Neuron (in vitro differentiated cells): ENCODE measurements around the gene HCCS.
A peak's percentile ranks its signal among the peaks of the same experiment; 100 is the strongest.
"Not testable (repeated sequence)": the region's sequence is repeated elsewhere in the genome, so short reads cannot be mapped to it uniquely, and the experiment has no call there.

Experiments used
- H2AFZ ChIP-seq: one replicate; pipeline ENCODE4 v1.6.1; 2013; ENCODE audit warnings: low read depth, mild to moderate bottlenecking, inconsistent platforms, low read length, moderate library complexity
- H3K27me3 ChIP-seq: one replicate; pipeline ENCODE4 v1.6.1; 2013; ENCODE audit warnings: low read length; ENCODE audit not compliant: insufficient read depth
- H3K36me3 ChIP-seq: one replicate; pipeline ENCODE4 v1.6.1; 2013; ENCODE audit warnings: low read length; ENCODE audit not compliant: insufficient read depth
- H3K4me1 ChIP-seq: one replicate; pipeline ENCODE4 v1.6.1; 2013; ENCODE audit warnings: low read length; ENCODE audit not compliant: insufficient read depth
- H3K4me3 ChIP-seq: 2 replicates; pipeline ENCODE4 v1.5.1; 2013; ENCODE audit warnings: mild to moderate bottlenecking, low read length, moderate library complexity
- H3K9me3 ChIP-seq: one replicate; pipeline ENCODE4 v1.6.1; 2013; ENCODE audit warnings: low read length

The HCCS gene

DNA sequence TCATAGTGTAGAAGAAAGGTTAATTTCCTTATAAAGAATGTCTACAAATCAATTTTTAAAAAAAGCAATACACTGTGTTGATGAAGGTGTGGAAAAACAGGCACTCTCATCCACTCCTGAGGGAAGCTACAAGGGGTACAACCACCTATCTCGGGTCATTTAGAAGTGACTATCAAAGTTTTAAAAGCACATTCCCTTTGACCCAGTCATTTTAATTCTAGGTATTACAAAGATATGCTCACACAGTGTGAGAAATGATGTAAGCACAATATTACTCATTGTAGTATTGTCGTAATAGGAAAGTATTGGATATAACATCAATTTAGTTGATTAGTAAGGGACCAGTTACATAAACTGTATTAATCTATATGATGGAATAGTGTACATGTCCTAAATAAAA, 7.4 kb upstream of the HCCS start:
- H3K4me3 ChIP-seq: no peak overlapping the region
- H2AFZ ChIP-seq: no peak overlapping the region
- no peaks in the 10 kb centered on the region for H3K27me3 ChIP-seq
- H3K36me3 ChIP-seq: no peaks in the 10 kb centered on the region
- peaks cover 2% of the 10 kb centered on the region for H3K4me1 ChIP-seq
- no peaks in the 10 kb centered on the region for H3K9me3 ChIP-seq

- H3K36me3 ChIP-seq: no peaks in the 10 kb centered on the region
- no peak overlapping the region for H2AFZ ChIP-seq
- no peaks in the 10 kb centered on the region for H3K9me3 ChIP-seq
- H3K4me1 ChIP-seq: peaks cover 2% of the 10 kb centered on the region
- no peak overlapping the region for H3K4me3 ChIP-seq
- H3K27me3 ChIP-seq: no peaks in the 10 kb centered on the region
Observed at GRCh38 chrX:11105080-11105479, 6.1 kb upstream of the HCCS start.

DNA sequence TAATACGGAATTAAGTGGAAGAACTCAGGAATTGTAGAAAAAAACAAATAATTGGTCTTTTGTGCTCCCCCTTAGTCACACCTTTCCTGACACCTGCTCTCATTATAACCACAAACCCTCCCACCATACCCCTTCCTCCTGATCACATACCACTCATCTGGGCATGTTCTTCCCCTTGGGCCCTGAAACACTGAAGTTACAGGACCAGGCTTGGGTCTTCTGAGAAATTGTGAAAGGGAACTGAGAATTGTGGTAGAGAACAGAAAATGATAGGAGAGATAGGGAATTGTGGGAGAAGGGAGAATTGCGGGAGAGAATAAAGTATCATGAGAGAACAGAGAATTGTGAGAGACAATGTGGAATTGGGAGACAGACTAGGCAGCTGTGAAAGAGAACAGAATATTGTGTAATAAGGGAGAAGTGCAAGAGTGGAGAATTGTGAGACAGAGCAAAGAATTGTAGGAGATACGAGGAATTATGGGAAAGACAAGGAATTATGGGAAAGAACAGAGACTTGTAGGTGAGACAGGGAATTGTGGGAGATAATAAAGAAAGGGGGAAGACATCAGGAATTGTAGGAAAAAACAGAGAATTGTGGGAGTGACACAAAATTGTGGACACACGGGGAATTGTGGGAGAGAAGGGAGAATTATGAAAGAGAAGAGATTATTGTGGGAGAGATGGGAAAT, 2.7 kb upstream of the HCCS start:
- Histone ChIP-seq H3K4me1 (peaks cover 6% of the 10 kb centered on the region), H3K9me3 (no peaks in the 10 kb centered on the region), H3K36me3 (no peaks in the 10 kb centered on the region), H3K27me3 (no peaks in the 10 kb centered on the region), H3K4me3 (no peak overlapping the region), H2AFZ (no peak overlapping the region)

DNA sequence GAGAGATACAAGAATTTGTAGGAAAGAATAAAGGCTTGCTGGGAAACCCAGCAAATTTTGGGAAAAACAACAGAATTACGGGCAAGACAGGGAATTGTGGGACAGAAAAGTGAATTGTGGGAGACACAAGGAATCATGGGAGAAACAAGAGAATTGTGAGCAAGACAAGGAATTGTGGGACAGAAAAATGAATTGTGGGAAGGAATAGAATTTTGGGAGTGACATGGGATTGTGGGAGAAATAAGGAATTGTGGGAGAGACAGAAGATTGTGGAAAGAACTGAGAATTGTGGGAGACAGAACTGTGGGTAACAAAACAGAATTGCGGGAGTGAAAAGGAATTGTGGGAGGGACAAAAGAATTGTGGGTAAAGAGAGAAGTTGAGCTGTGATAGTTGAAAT, 1.2 kb upstream of the HCCS start:
- Histone ChIP-seq H3K4me1 (peaks cover 6% of the 10 kb centered on the region), H3K9me3 (no peaks in the 10 kb centered on the region), H2AFZ (no peak overlapping the region), H3K36me3 (peaks cover 5% of the 10 kb centered on the region), H3K4me3 (peak overlapping the region; percentile 57), H3K27me3 (no peaks in the 10 kb centered on the region)

GRCh38 chrX:11111947-11112346, 815 bp downstream of the HCCS start:
- Histone ChIP-seq H2AFZ (no peak overlapping the region), H3K4me1 (peaks cover 6% of the 10 kb centered on the region), H3K27me3 (no peaks in the 10 kb centered on the region)

GRCh38 chrX:11113731-11114130, 2.6 kb downstream of the HCCS start:
- Histone ChIP-seq H3K36me3 (peaks cover 40% of the 10 kb centered on the region), H3K4me3 (no peak overlapping the region), H3K9me3 (no peaks in the 10 kb centered on the region), H2AFZ (no peak overlapping the region), H3K4me1 (peaks cover 6% of the 10 kb centered on the region), H3K27me3 (no peaks in the 10 kb centered on the region)

More at GRCh38 chrX:11111947-11112346, 815 bp downstream of the HCCS start:
- H3K4me3 ChIP-seq: peak overlapping the region; percentile 57
- peaks cover 24% of the 10 kb centered on the region for H3K36me3 ChIP-seq
- no peaks in the 10 kb centered on the region for H3K9me3 ChIP-seq

GRCh38 chrX:11117745-11118144, 6.6 kb downstream of the HCCS start:
- no peak overlapping the region for H2AFZ ChIP-seq
- no peak overlapping the region for H3K4me3 ChIP-seq
- peaks cover 71% of the 10 kb centered on the region for H3K36me3 ChIP-seq
- no peaks in the 10 kb centered on the region for H3K4me1 ChIP-seq
- H3K27me3 ChIP-seq: no peaks in the 10 kb centered on the region
- no peaks in the 10 kb centered on the region for H3K9me3 ChIP-seq

- no peaks in the 10 kb centered on the region for H3K4me1 ChIP-seq
- no peaks in the 10 kb centered on the region for H3K27me3 ChIP-seq
- no peak overlapping the region for H2AFZ ChIP-seq
- H3K9me3 ChIP-seq: no peaks in the 10 kb centered on the region
- H3K36me3 ChIP-seq: peaks cover 71% of the 10 kb centered on the region
- H3K4me3 ChIP-seq: no peak overlapping the region
Observed at GRCh38 chrX:11119313-11119943, 8.3 kb downstream of the HCCS start.

DNA sequence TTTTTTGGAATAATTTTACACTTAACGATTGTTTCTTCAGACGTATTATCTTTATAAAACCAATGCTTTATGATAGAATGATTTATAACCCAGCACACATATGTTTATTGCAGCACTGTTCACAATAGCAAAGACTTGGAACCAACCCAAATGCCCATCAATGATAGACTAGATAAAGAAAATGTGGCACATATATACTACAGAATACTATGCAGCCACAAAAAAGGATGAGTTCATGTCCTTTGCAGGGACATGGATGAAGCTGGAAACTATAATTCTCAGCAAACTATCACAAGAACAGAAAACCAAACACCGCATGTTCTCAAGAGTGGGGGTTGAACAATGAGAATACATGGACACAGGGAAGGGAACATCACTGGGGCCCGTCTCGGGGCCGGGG, 12.0 kb downstream of the HCCS start:
- H3K36me3 ChIP-seq: peaks cover 35% of the 10 kb centered on the region
- not testable (repeated sequence) for H3K27me3 ChIP-seq, H2AFZ ChIP-seq, H3K4me3 ChIP-seq, H3K9me3 ChIP-seq, H3K4me1 ChIP-seq

DNA sequence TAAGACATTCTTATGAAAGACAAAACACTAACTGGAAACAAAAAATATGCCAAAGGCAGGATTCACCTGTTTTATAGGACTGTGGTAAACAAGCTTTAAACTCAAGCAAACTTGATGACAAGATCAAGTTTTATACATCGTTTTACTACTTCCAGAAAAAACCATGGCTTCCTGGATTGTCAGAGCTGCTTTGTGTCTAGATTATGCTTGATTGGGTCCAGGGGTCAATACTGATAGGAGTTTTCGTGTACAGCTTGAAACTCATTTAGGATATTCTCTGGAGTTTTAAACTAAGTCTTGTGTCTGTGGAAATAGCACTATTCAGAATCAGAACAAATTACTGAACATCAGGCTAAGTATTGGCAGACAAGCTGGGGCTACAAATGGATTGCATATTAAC, 13.0 kb downstream of the HCCS start:
- Histone ChIP-seq H3K27me3 (no peaks in the 10 kb centered on the region), H3K36me3 (peaks cover 27% of the 10 kb centered on the region), H3K9me3 (no peaks in the 10 kb centered on the region), H3K4me3 (no peak overlapping the region), H2AFZ (no peak overlapping the region), H3K4me1 (no peaks in the 10 kb centered on the region)

- peaks cover 19% of the 10 kb centered on the region for H3K36me3 ChIP-seq
- no peaks in the 10 kb centered on the region for H3K9me3 ChIP-seq
- H3K4me3 ChIP-seq: no peak overlapping the region
- no peak overlapping the region for H2AFZ ChIP-seq
- H3K4me1 ChIP-seq: no peaks in the 10 kb centered on the region
- H3K27me3 ChIP-seq: no peaks in the 10 kb centered on the region
Observed at GRCh38 chrX:11125060-11125459, 13.9 kb downstream of the HCCS start.

GRCh38 chrX:11129534-11130105, 18.5 kb downstream of the HCCS start:
- no peak overlapping the region for H2AFZ ChIP-seq
- no peaks in the 10 kb centered on the region for H3K9me3 ChIP-seq
- no peaks in the 10 kb centered on the region for H3K4me1 ChIP-seq
- no peak overlapping the region for H3K4me3 ChIP-seq
- no peaks in the 10 kb centered on the region for H3K27me3 ChIP-seq
- no peaks in the 10 kb centered on the region for H3K36me3 ChIP-seq

GRCh38 chrX:11130136-11130535, 19.0 kb downstream of the HCCS start:
- Histone ChIP-seq H3K27me3 (no peaks in the 10 kb centered on the region), H3K36me3 (no peaks in the 10 kb centered on the region), H3K9me3 (no peaks in the 10 kb centered on the region), H3K4me1 (no peaks in the 10 kb centered on the region), H3K4me3 (no peak overlapping the region), H2AFZ (no peak overlapping the region)
